Measurements from ENCODE around the gene AMOT.

Gene AMOT

GRCh38 chrX:112759512-112759911 is 81.1 kb downstream of the AMOT start:
- DNase-seq (ENCODE audit: low spot score): no peak
- no peaks in the 10 kb centered on the region for H3K9me3 ChIP-seq (ENCODE audit: severe bottlenecking)
- H3K4me3 ChIP-seq (ENCODE audit: severe bottlenecking): no peak overlapping the region
- H3K27ac ChIP-seq (ENCODE audit: poor library complexity, severe bottlenecking): no peak overlapping the region
- no peaks in the 10 kb centered on the region for H3K27me3 ChIP-seq (ENCODE audit: insufficient read depth, poor library complexity, severe bottlenecking)
- H3K36me3 ChIP-seq (ENCODE audit: low read depth): no peaks in the 10 kb centered on the region
- no peaks in the 10 kb centered on the region for H3K4me1 ChIP-seq (ENCODE audit: insufficient read depth, poor library complexity, severe bottlenecking)
- ATAC-seq (ENCODE audit: low read depth): no peak
- TF ChIP-seq, protein P1, sequence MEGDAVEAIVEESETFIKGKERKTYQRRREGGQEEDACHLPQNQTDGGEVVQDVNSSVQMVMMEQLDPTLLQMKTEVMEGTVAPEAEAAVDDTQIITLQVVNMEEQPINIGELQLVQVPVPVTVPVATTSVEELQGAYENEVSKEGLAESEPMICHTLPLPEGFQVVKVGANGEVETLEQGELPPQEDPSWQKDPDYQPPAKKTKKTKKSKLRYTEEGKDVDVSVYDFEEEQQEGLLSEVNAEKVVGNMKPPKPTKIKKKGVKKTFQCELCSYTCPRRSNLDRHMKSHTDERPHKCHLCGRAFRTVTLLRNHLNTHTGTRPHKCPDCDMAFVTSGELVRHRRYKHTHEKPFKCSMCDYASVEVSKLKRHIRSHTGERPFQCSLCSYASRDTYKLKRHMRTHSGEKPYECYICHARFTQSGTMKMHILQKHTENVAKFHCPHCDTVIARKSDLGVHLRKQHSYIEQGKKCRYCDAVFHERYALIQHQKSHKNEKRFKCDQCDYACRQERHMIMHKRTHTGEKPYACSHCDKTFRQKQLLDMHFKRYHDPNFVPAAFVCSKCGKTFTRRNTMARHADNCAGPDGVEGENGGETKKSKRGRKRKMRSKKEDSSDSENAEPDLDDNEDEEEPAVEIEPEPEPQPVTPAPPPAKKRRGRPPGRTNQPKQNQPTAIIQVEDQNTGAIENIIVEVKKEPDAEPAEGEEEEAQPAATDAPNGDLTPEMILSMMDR (IDR thresholded peaks at IDR 0.05; ENCODE audit: poor library complexity, severe bottlenecking): no peak

- Histone ChIP-seq H3K4me1 (ENCODE audit: insufficient read depth, poor library complexity, severe bottlenecking) (no peaks in the 10 kb centered on the region), H3K36me3 (ENCODE audit: low read depth) (no peaks in the 10 kb centered on the region), H3K27me3 (ENCODE audit: insufficient read depth, poor library complexity, severe bottlenecking) (no peaks in the 10 kb centered on the region), H3K4me3 (ENCODE audit: severe bottlenecking) (no peak overlapping the region), H3K9me3 (ENCODE audit: severe bottlenecking) (no peaks in the 10 kb centered on the region), H3K27ac (ENCODE audit: poor library complexity, severe bottlenecking) (no peak overlapping the region)
- DNase-seq (ENCODE audit: low spot score) (no peak), ATAC-seq (ENCODE audit: low read depth) (no peak)
- TF ChIP-seq, protein P1 (IDR thresholded peaks at IDR 0.05; ENCODE audit: poor library complexity, severe bottlenecking): no peak
Observed at GRCh38 chrX:112757946-112758345, 82.7 kb downstream of the AMOT start.

GRCh38 chrX:112753116-112753515 is 87.5 kb downstream of the AMOT start:
- ATAC-seq (ENCODE audit: low read depth): no peak
- no peaks in the 10 kb centered on the region for H3K27me3 ChIP-seq (ENCODE audit: insufficient read depth, poor library complexity, severe bottlenecking)
- no peak overlapping the region for H3K27ac ChIP-seq (ENCODE audit: poor library complexity, severe bottlenecking)
- no peaks in the 10 kb centered on the region for H3K9me3 ChIP-seq (ENCODE audit: severe bottlenecking)
- H3K36me3 ChIP-seq (ENCODE audit: low read depth): no peaks in the 10 kb centered on the region
- DNase-seq (ENCODE audit: low spot score): no peak
- no peak overlapping the region for H3K4me3 ChIP-seq (ENCODE audit: severe bottlenecking)
- H3K4me1 ChIP-seq (ENCODE audit: insufficient read depth, poor library complexity, severe bottlenecking): no peaks in the 10 kb centered on the region
- TF ChIP-seq, protein P1 (IDR thresholded peaks at IDR 0.05; ENCODE audit: poor library complexity, severe bottlenecking): no peak

GRCh38 chrX:112751076-112751475 is 89.6 kb downstream of the AMOT start:
- ATAC-seq (ENCODE audit: low read depth) (no peak), DNase-seq (ENCODE audit: low spot score) (no peak)
- TF ChIP-seq, protein P1 (IDR thresholded peaks at IDR 0.05; ENCODE audit: poor library complexity, severe bottlenecking): no peak
- Histone ChIP-seq H3K36me3 (ENCODE audit: low read depth) (no peaks in the 10 kb centered on the region), H3K4me3 (ENCODE audit: severe bottlenecking) (no peak overlapping the region), H3K27ac (ENCODE audit: poor library complexity, severe bottlenecking) (no peak overlapping the region), H3K27me3 (ENCODE audit: insufficient read depth, poor library complexity, severe bottlenecking) (no peaks in the 10 kb centered on the region), H3K4me1 (ENCODE audit: insufficient read depth, poor library complexity, severe bottlenecking) (no peaks in the 10 kb centered on the region), H3K9me3 (ENCODE audit: severe bottlenecking) (no peaks in the 10 kb centered on the region)

- ATAC-seq (ENCODE audit: low read depth): no peak
- no peak for DNase-seq (ENCODE audit: low spot score)
Observed at GRCh38 chrX:112746812-112747595, 93.6 kb downstream of the AMOT start.

More at GRCh38 chrX:112746812-112747595, 93.6 kb downstream of the AMOT start:
- Histone ChIP-seq H3K36me3 (ENCODE audit: low read depth) (no peaks in the 10 kb centered on the region), H3K27me3 (ENCODE audit: insufficient read depth, poor library complexity, severe bottlenecking) (no peaks in the 10 kb centered on the region), H3K27ac (ENCODE audit: poor library complexity, severe bottlenecking) (no peak overlapping the region), H3K4me1 (ENCODE audit: insufficient read depth, poor library complexity, severe bottlenecking) (no peaks in the 10 kb centered on the region), H3K9me3 (ENCODE audit: severe bottlenecking) (no peaks in the 10 kb centered on the region), H3K4me3 (ENCODE audit: severe bottlenecking) (no peak overlapping the region)
- TF ChIP-seq, protein P1 (IDR thresholded peaks at IDR 0.05; ENCODE audit: poor library complexity, severe bottlenecking): no peak

Measured in RWPE2 (cell line).